ENCODE data around the gene PCDHA3. TPM values are rescaled to one million over a fixed set of nuclear protein-coding genes. Genes with fewer than 3 reads are reported as not detected.
"Not testable (repeated sequence)": the region's sequence is repeated elsewhere in the genome, so short reads cannot be mapped to it uniquely, and the experiment has no call there.

Gene PCDHA3
- polyA plus RNA-seq, 6 donors from 2014 or later: not detected

DNA sequence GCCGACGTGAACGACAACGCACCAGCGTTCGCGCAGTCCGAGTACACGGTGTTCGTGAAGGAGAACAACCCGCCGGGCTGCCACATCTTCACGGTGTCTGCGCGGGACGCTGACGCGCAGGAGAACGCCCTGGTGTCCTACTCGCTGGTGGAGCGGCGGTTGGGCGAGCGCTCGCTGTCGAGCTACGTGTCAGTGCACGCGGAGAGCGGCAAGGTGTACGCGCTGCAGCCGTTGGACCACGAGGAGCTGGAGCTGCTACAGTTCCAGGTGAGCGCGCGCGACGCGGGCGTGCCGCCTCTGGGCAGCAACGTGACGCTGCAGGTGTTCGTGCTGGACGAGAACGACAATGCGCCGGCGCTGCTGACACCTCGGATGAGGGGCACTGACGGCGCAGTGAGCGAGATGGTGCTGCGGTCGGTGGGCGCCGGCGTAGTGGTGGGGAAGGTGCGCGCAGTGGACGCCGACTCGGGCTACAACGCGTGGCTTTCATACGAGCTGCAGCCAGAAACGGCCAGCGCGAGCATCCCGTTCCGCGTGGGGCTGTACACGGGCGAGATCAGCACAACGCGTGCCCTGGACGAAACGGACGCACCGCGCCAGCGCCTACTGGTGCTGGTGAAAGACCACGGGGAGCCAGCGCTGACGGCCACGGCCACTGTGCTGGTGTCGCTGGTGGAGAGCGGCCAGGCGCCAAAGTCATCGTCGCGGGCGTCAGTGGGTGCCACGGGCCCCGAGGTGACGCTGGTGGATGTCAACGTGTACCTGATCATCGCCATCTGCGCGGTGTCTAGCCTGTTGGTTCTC lies 49.2 kb downstream of the PCDHA3 start:
- not testable (repeated sequence) for DNase-seq; H3K4me1 Mint-ChIP-seq; H3K36me3 Mint-ChIP-seq; ATAC-seq (ENCODE audit: low read depth in 2 of 2)
- peaks cover 14 to 26% (median 20%) of the 10 kb centered on the region in 3 donors for H3K27me3 Mint-ChIP-seq
- H3K4me3 Mint-ChIP-seq: peak overlapping the region in 1 of 8 donors; percentile 35
- peaks cover 0 to 16% (median 0%) of the 10 kb centered on the region in 7 donors for H3K9me3 Mint-ChIP-seq
- peak overlapping the region in 1 of 6 donors; percentile 24 for H3K27ac Mint-ChIP-seq

Other genes with a start within 250 kb of the PCDHA3 start
- 10 to 100 TPM; 26.2 to 47.0 (median 31.7) TPM for gene SRA1, start 243.6 kb upstream of the PCDHA3 start, polyA plus RNA-seq (ENCODE audit: low read depth in 6 of 6)
- gene APBB3, start 236.5 kb upstream of the PCDHA3 start, polyA plus RNA-seq (ENCODE audit: low read depth in 6 of 6): 1 to 10 TPM in 5 of 6 donors, not detected in 1; 6.3 to 9.0 (median 7.9) TPM
- gene SLC35A4, start 236.2 kb upstream of the PCDHA3 start, polyA plus RNA-seq (ENCODE audit: low read depth in 6 of 6): 100 to 1,000 TPM in 1 of 6 donors, 10 to 100 TPM in 5; 66.8 to 107 (median 74.6) TPM
- 10 to 100 TPM in 1 of 6 donors, 1 to 10 TPM in 5; 1.5 to 10.2 (median 2.8) TPM for gene CD14, start 167.9 kb upstream of the PCDHA3 start, polyA plus RNA-seq (ENCODE audit: low read depth in 6 of 6)
- gene TMCO6, start 161.6 kb upstream of the PCDHA3 start, polyA plus RNA-seq (ENCODE audit: low read depth in 6 of 6): 10 to 100 TPM in 4 of 6 donors, 1 to 10 TPM in 2; 7.6 to 13.0 (median 11.4) TPM
- gene NDUFA2, start 153.4 kb upstream of the PCDHA3 start, polyA plus RNA-seq (ENCODE audit: low read depth in 6 of 6): 100 to 1,000 TPM in 5 of 6 donors, 10 to 100 TPM in 1; 94.5 to 167 (median 152) TPM
- gene IK, start 153.2 kb upstream of the PCDHA3 start, polyA plus RNA-seq (ENCODE audit: low read depth in 6 of 6): 100 to 1,000 TPM in 5 of 6 donors, 10 to 100 TPM in 1; 83.8 to 170 (median 140) TPM
- 10 to 100 TPM in 4 of 6 donors, 1 to 10 TPM in 2; 5.7 to 15.1 (median 10.3) TPM for gene WDR55, start 136.2 kb upstream of the PCDHA3 start, polyA plus RNA-seq (ENCODE audit: low read depth in 6 of 6)
- gene DND1, start 127.5 kb upstream of the PCDHA3 start, polyA plus RNA-seq (ENCODE audit: low read depth in 6 of 6): under 1 TPM in 1 of 6 donors, not detected in 5; 0.21 TPM
- gene HARS1, start 109.7 kb upstream of the PCDHA3 start, polyA plus RNA-seq (ENCODE audit: low read depth in 6 of 6): 10 to 100 TPM; 37.6 to 73.5 (median 40.3) TPM
- 10 to 100 TPM; 12.2 to 26.2 (median 18.7) TPM for gene HARS2, start 109.6 kb upstream of the PCDHA3 start, polyA plus RNA-seq (ENCODE audit: low read depth in 6 of 6)
- 10 to 100 TPM; 68.6 to 85.8 (median 76.7) TPM for gene ZMAT2, start 100.6 kb upstream of the PCDHA3 start, polyA plus RNA-seq (ENCODE audit: low read depth in 6 of 6)
- not detected for gene PCDHA1, start 14.9 kb upstream of the PCDHA3 start, polyA plus RNA-seq (ENCODE audit: low read depth in 6 of 6)
- not detected for gene PCDHA2, start 6.2 kb upstream of the PCDHA3 start, polyA plus RNA-seq (ENCODE audit: low read depth in 6 of 6)
- not detected for gene PCDHA4, start 6.0 kb downstream of the PCDHA3 start, polyA plus RNA-seq (ENCODE audit: low read depth in 6 of 6)
- gene PCDHA5, start 20.6 kb downstream of the PCDHA3 start, polyA plus RNA-seq (ENCODE audit: low read depth in 6 of 6): not detected
- not detected for gene PCDHA6, start 26.9 kb downstream of the PCDHA3 start, polyA plus RNA-seq (ENCODE audit: low read depth in 6 of 6)
- gene PCDHA7, start 33.2 kb downstream of the PCDHA3 start, polyA plus RNA-seq (ENCODE audit: low read depth in 6 of 6): not detected
- not detected for gene PCDHA8, start 40.1 kb downstream of the PCDHA3 start, polyA plus RNA-seq (ENCODE audit: low read depth in 6 of 6)
- gene PCDHA9, start 47.3 kb downstream of the PCDHA3 start, polyA plus RNA-seq (ENCODE audit: low read depth in 6 of 6): not detected
- gene PCDHA10, start 54.8 kb downstream of the PCDHA3 start, polyA plus RNA-seq (ENCODE audit: low read depth in 6 of 6): not detected
- not detected for gene PCDHA11, start 67.9 kb downstream of the PCDHA3 start, polyA plus RNA-seq (ENCODE audit: low read depth in 6 of 6)
- not detected for gene PCDHA12, start 74.3 kb downstream of the PCDHA3 start, polyA plus RNA-seq (ENCODE audit: low read depth in 6 of 6)
- not detected for gene PCDHA13, start 81.1 kb downstream of the PCDHA3 start, polyA plus RNA-seq (ENCODE audit: low read depth in 6 of 6)
- not detected for gene PCDHAC1, start 125.2 kb downstream of the PCDHA3 start, polyA plus RNA-seq (ENCODE audit: low read depth in 6 of 6)
- not detected for gene PCDHAC2, start 165.4 kb downstream of the PCDHA3 start, polyA plus RNA-seq (ENCODE audit: low read depth in 6 of 6)

All from naive B cell (primary cell).